Forelimb muscle (tissue), 1 donor: ENCODE data around the gene LOXL4. TPM values are rescaled to one million over a fixed set of nuclear protein-coding genes. Genes with fewer than 3 reads are reported as not detected.

Experiments
- DNase-seq: peaks from one replicate; pipeline ENCODE4 v3.0.0-alpha.2; 2013; ENCODE audit warnings: low read depth
- polyA plus RNA-seq: library from polyadenylated mRNA; unstranded; fragments of 120-200 nt; gene quantifications from one replicate; pipeline ENCODE4 v1.2.1, GENCODE V29; 2013; ENCODE audit not compliant: insufficient read length

Gene LOXL4
- polyA plus RNA-seq = 9.5 TPM

GRCh38 chr10:98267894-98268693 is at the start of gene LOXL4:
Gene LOXL4 (minus strand): TSS chr10:98268194. CDS start chr10:98263019, 5,175 bp downstream.
- DNase-seq = no peak

- DNase-seq = no peak
Observed at GRCh38 chr10:98316661-98317060, 48.7 kb upstream of the LOXL4 start.

GRCh38 chr10:98316170-98316569 is 48.2 kb upstream of the LOXL4 start:
- no peak for DNase-seq

GRCh38 chr10:98314532-98315284 is 46.7 kb upstream of the LOXL4 start:
- DNase-seq = no peak

GRCh38 chr10:98313598-98313997 is 45.6 kb upstream of the LOXL4 start:
- DNase-seq = no peak

GRCh38 chr10:98312822-98313221 is 44.8 kb upstream of the LOXL4 start:
- no peak for DNase-seq

GRCh38 chr10:98312349-98312748 is 44.4 kb upstream of the LOXL4 start:
- DNase-seq = no peak

GRCh38 chr10:98310701-98311100 is 42.7 kb upstream of the LOXL4 start:
- DNase-seq = no peak

GRCh38 chr10:98309366-98310355 is 41.7 kb upstream of the LOXL4 start:
- no peak for DNase-seq

- no peak for DNase-seq
Observed at GRCh38 chr10:98308669-98309365, 40.8 kb upstream of the LOXL4 start.

- DNase-seq = no peak
Observed at GRCh38 chr10:98307916-98308541, 40.0 kb upstream of the LOXL4 start.

GRCh38 chr10:98306501-98306900 is 38.5 kb upstream of the LOXL4 start:
- no peak for DNase-seq

- DNase-seq = no peak
Observed at GRCh38 chr10:98303569-98303968, 35.6 kb upstream of the LOXL4 start.

- DNase-seq = no peak
Observed at GRCh38 chr10:98302741-98303365, 34.9 kb upstream of the LOXL4 start.

GRCh38 chr10:98301664-98302319 is 33.8 kb upstream of the LOXL4 start:
- DNase-seq = no peak

GRCh38 chr10:98300526-98301229 is 32.7 kb upstream of the LOXL4 start:
- no peak for DNase-seq

GRCh38 chr10:98299341-98299740 is 31.3 kb upstream of the LOXL4 start:
- DNase-seq = no peak

- DNase-seq = no peak
Observed at GRCh38 chr10:98296524-98296923, 28.5 kb upstream of the LOXL4 start.

GRCh38 chr10:98295907-98296306 is 27.9 kb upstream of the LOXL4 start:
- DNase-seq = no peak
